Natural killer cell (primary cell): Measurements from ENCODE around the gene CD70. TPM values are rescaled to one million over a fixed set of nuclear protein-coding genes. Genes with fewer than 3 reads are reported as not detected.
A peak's percentile ranks its signal among the peaks of the same experiment; 100 is the strongest.

Source experiments
- ATAC-seq, 3 donors: fragments of 150-1000 bp in 2 of 3; fragments of 200-7000 bp in 1 of 3; cut with Tn5 transposase; 1 replicate in 1 of 3; 2 replicates in 2 of 3; pipeline ENCODE4 v1.10.0; 2021; ENCODE audit warnings: mild to moderate bottlenecking in 2 of 3, moderate library complexity in 2 of 3
- DNase-seq, 2 donors: peaks; one replicate each; pipeline versions ENCODE4 v3.0.0 to v3.0.0-alpha.2; 2013 to 2021; ENCODE audit warnings: mixed read lengths in 1 of 2
- H3K27ac ChIP-seq: one replicate; pipeline ENCODE4 v1.5.1; 2013; ENCODE audit warnings: mild to moderate bottlenecking, low read length
- H3K27me3 ChIP-seq: one replicate; pipeline ENCODE4 v1.6.1; 2013; ENCODE audit warnings: low read length; ENCODE audit not compliant: control insufficient read depth, insufficient read depth
- H3K36me3 ChIP-seq: one replicate; pipeline ENCODE4 v1.6.1; 2013; ENCODE audit warnings: low read length; ENCODE audit not compliant: control insufficient read depth, insufficient read depth
- H3K4me1 ChIP-seq: one replicate; pipeline ENCODE4 v1.6.1; 2013; ENCODE audit warnings: low read length; ENCODE audit not compliant: control insufficient read depth, insufficient read depth
- H3K4me3 ChIP-seq: one replicate; pipeline ENCODE4 v1.5.1; 2013; ENCODE audit warnings: low read length
- H3K9me3 ChIP-seq: one replicate; pipeline ENCODE4 v1.6.1; 2013; ENCODE audit warnings: low read length; ENCODE audit not compliant: control insufficient read depth, insufficient read depth
- H3K27ac Mint-ChIP-seq, 2 donors: one replicate each; pipeline ENCODE4 v1.8.0; 2022; ENCODE audit warnings: mild to moderate bottlenecking in 2 of 2, mixed read lengths in 2 of 2, moderate library complexity in 1 of 2
- H3K27me3 Mint-ChIP-seq, 2 donors: one replicate each; pipeline ENCODE4 v1.8.0; 2022; ENCODE audit warnings: low read depth in 2 of 2, mixed read lengths in 2 of 2
- H3K36me3 Mint-ChIP-seq: one replicate; pipeline ENCODE4 v1.8.0; 2022; ENCODE audit warnings: mixed read lengths
- H3K4me1 Mint-ChIP-seq, 2 donors: one replicate each; pipeline ENCODE4 v1.8.0; 2022; ENCODE audit warnings: mixed read lengths in 2 of 2
- H3K4me3 Mint-ChIP-seq: one replicate; pipeline ENCODE4 v1.8.0; 2022; ENCODE audit warnings: mild to moderate bottlenecking, moderate library complexity, mixed read lengths
- H3K9me3 Mint-ChIP-seq, 2 donors: one replicate each; pipeline ENCODE4 v1.8.0; 2022; ENCODE audit warnings: mixed read lengths in 2 of 2
- CTCF ChIP-seq: fragments of 200-600 bp; IDR thresholded peaks from one replicate; pipeline ENCODE4 v1.8.0; 2022; ENCODE audit warnings: antibody characterized with exemption
- WGBS: methylation state at CpG from one replicate; pipeline ENCODE4 v1.1.7; 2013; ENCODE audit warnings: missing lambda C conversion rate; ENCODE audit not compliant: insufficient coverage; 5-methylcytosine and 5-hydroxymethylcytosine counted together
- intact Hi-C: fragments of 100-400 bp; cut with micrococcal nuclease; formaldehyde crosslinking; loops from one replicate; pipeline ENCODE4 v1.14.2; 2022
- total RNA-seq, 4 donors: library from RNA; stranded (reverse); fragments of 120-200 nt in 1 of 4; gene quantifications; one replicate each; pipeline versions ENCODE4 v1.2.3 to v1.2.4, GENCODE V29; 2013 to 2022

The CD70 gene
- total RNA-seq, 3 donors from 2014 or later (not counting 1 experiment from before 2014, with no cell fraction given) = 0.52 to 1.2 (median 1.2) TPM

DNA sequence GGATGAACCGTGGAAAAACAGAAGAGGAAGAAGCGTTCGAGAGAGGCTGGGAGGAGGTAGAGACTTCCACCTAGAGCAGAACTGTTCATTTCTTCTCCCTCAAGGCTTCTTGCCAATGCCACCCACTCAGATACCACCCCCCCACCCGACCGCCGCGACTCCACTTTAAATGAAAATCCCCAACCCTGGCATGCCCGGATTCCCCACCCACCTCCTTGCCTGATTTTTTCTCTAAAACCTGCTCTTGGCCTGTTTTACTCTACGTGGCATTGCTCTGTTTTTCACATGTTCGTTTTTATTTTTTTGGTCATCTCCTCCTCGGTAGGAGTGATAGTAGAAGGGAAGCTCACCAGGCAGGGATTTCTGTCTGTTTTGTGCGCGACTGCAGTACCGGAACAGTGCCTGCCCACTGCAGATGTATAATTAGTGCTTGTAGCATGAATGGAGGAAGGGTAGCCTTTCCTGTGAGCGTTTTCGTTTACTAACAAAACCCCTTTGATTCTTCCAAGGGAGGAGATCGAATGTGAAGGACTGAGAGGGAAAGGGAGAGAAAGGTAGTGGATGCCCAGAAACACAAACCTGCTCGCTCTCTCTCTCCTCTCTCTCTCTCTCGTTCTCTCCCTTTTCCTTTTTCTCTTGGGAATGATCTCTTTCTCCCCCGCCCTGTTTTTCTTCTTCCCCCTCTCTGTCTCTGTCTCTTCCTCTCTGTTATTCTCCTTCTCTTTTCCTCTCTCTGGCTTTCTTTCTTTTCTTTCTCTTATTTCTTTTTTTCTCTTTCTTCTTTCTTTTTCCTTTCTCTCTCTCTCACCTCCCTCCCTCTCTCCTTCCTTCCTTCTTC is 2.2 kb downstream of the CD70 start:
- no peak for TF ChIP-seq CTCF
- H3K27ac Mint-ChIP-seq = no peak overlapping the region
- WGBS = 13% methylated on average over 18 of the region's 20 CpGs
- intact Hi-C loops = no loop called here
- ATAC-seq (no peak), DNase-seq (peak in 1 of 2 donors; percentile 30)
- H3K9me3 ChIP-seq = no peaks in the 10 kb centered on the region
- peaks cover 42% of the 10 kb centered on the region for H3K4me1 ChIP-seq
- no peaks in the 10 kb centered on the region for H3K36me3 Mint-ChIP-seq
- no peak overlapping the region for H3K27ac ChIP-seq
- H3K27me3 Mint-ChIP-seq = peaks cover 57% of the 10 kb centered on the region in 2 donors
- H3K36me3 ChIP-seq = no peaks in the 10 kb centered on the region
- peak overlapping the region; percentile 14 for H3K4me3 Mint-ChIP-seq
- H3K27me3 ChIP-seq = peaks cover 28% of the 10 kb centered on the region
- no peak overlapping the region for H3K4me3 ChIP-seq
- H3K9me3 Mint-ChIP-seq = no peaks in the 10 kb centered on the region
- peaks cover 19 to 42% of the 10 kb centered on the region in 2 donors for H3K4me1 Mint-ChIP-seq

DNA sequence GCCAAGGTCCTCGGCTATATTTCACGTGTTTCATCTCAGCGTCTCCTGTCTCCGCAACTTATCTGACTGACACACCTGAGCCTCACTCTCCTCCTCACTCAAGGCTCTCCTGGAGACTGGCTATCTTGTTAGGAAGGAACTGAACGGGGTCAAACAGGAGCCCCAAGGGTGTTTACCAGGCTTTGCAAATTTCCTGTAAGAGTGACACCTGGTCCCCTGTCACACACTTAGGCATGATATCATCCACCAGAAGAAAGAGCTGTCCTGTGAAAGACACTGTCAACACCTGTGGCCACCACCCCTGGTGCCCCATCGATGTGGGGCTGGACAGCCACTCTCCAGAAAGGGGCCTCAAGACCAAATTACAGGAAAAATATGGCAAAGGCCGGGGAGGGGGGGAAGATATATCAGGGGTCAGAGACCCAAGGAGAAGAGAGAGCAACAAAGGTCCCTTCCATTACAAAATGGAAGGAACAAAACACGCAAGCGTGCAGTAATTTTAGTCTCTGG is 2.9 kb downstream of the CD70 start:
- no peak for ATAC-seq
- no peak for DNase-seq
- Histone ChIP-seq H3K9me3 (no peaks in the 10 kb centered on the region), H3K27me3 (peaks cover 28% of the 10 kb centered on the region), H3K4me1 (peaks cover 42% of the 10 kb centered on the region), H3K4me3 (no peak overlapping the region), H3K36me3 (no peaks in the 10 kb centered on the region), H3K27ac (no peak overlapping the region)
- Mint-ChIP-seq H3K36me3 (no peaks in the 10 kb centered on the region), H3K4me1 (peaks cover 19 to 42% of the 10 kb centered on the region in 2 donors), H3K27me3 (peaks cover 51 to 57% of the 10 kb centered on the region in 2 donors), H3K9me3 (no peaks in the 10 kb centered on the region), H3K27ac (no peak overlapping the region), H3K4me3 (peak overlapping the region; percentile 2)
- 14% methylated on average over 9 of the region's 9 CpGs for WGBS
- intact Hi-C loops = no loop called here
- TF ChIP-seq CTCF = no peak

DNA sequence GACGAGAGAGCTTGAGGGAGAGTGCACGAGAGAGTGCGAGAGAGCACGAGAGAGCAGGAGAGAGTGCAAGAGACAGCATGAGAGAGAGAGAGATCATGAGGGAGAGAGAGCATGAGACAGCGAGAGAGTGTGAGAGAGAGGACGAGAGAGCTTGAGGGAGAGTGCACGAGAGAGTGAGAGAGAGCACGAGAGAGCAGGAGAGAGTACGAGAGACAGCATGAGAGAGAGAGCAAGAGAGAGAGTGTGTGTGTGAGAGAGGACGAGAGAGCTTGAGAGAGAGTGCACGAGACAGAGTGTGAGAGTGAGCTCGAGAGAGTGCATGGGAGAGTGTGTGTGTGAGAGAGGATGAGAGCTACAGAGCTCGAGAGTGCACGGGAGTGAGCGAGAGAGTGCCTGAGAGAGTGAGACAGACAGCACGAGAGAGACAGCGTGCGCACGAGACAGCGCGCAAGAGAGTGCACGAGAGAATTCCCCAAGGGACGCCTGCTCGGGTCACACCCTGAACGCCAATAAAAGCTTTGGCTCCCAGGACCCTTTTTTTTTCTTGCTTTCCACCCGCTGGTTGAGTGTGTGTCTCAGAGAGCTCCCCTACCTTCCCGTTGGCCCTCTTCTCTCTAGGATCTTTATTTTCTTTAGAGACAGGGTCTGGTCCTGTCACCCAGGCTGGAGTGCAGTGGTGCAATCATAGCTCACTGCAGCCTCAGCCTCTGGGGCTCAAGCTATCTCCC is 3.7 kb downstream of the CD70 start:
- Mint-ChIP-seq H3K27ac (no peak overlapping the region), H3K4me3 (peak overlapping the region; percentile 28), H3K36me3 (no peaks in the 10 kb centered on the region), H3K4me1 (peaks cover 19 to 42% of the 10 kb centered on the region in 2 donors), H3K27me3 (peaks cover 51 to 53% of the 10 kb centered on the region in 2 donors), H3K9me3 (no peaks in the 10 kb centered on the region)
- H3K4me3 ChIP-seq = no peak overlapping the region
- WGBS = 7% methylated on average over 27 of the region's 27 CpGs
- no peaks in the 10 kb centered on the region for H3K9me3 ChIP-seq
- H3K27me3 ChIP-seq = peaks cover 28% of the 10 kb centered on the region
- H3K4me1 ChIP-seq = peaks cover 42% of the 10 kb centered on the region
- H3K36me3 ChIP-seq = no peaks in the 10 kb centered on the region
- H3K27ac ChIP-seq = no peak overlapping the region
- TF ChIP-seq CTCF = no peak
- peak in 2 of 3 donors; percentile 28 to 36 for ATAC-seq
- DNase-seq = peak in 1 of 2 donors; percentile 38
- intact Hi-C loops = no loop called here
